K562 (cell line): ENCODE data around the gene KIF1A. TPM values are rescaled to one million over a fixed set of nuclear protein-coding genes. Genes with fewer than 3 reads are reported as not detected.

Source experiments
- ATAC-seq: fragments of 200-7000 bp; cut with Tn5 transposase; 3 replicates; pipeline ENCODE4 v1.9.1; 2020; ENCODE audit warnings: moderate library complexity
- BruUV-seq: library from RNA; stranded (reverse); fragments of 400-500 nt; replicated peaks from 2 replicates; lab custom pipeline; 2021; lab: Mats Ljungman, UMichigan
- CTCF ChIA-PET: fragments of 300-600 bp; formaldehyde crosslinking; extraction: SDS; loops from one replicate; lab custom pipeline; 2021; ENCODE audit warnings: low intra/inter-chr PET ratio; lab: Yijun Ruan, JAX
- POLR2A ChIA-PET: fragments of 300-600, 350-650 bp; sonication (Branson Sonifier 250); formaldehyde crosslinking; extraction: SDS; loops from one replicate; lab custom pipeline; 2021; ENCODE audit warnings: antibody characterized with exemption, inconsistent platforms; lab: Yijun Ruan, JAX
- DNase-seq, 4 experiments: peaks; one replicate each; pipeline versions ENCODE4 v3.0.0 to v3.0.0-alpha.2; 2011 to 2018; ENCODE audit warnings: low spot score in 3 of 4, mixed read lengths in 3 of 4; ENCODE audit errors: extremely low read depth in 1 of 4
- FAIRE-seq: peaks from 2 replicates; lab custom pipeline; 2011; peaks lifted over from hg19 to GRCh38; lab: Jason Lieb, UNC
- H2AFZ ChIP-seq: 2 replicates; pipeline ENCODE4 v1.6.0; 2011; ENCODE audit warnings: low read depth, low read length, control low read depth, inconsistent platforms
- H3K27ac ChIP-seq: fragments of 200-600 bp; 3 replicates; pipeline ENCODE4 v1.8.0; 2011; ENCODE audit warnings: low read depth, mild to moderate bottlenecking, control low read depth, inconsistent platforms, low read length, moderate library complexity, mixed read lengths; ENCODE audit errors: extremely low read depth
- H3K27me3 ChIP-seq, 2 experiments: fragments of 300-600 bp in 1 of 2; 2 replicates in 1 of 2; 3 replicates in 1 of 2; pipeline versions ENCODE4 v1.6.0 to v1.8.0; 2011; ENCODE audit warnings: inconsistent platforms in 2 of 2, low read length in 2 of 2, mild to moderate bottlenecking in 1 of 2, mixed read lengths in 1 of 2, moderate library complexity in 1 of 2; ENCODE audit not compliant: control insufficient read depth in 2 of 2, insufficient read depth in 2 of 2
- H3K36me3 ChIP-seq: fragments of 300-600 bp; 3 replicates; pipeline ENCODE4 v1.8.0; 2011; ENCODE audit warnings: mild to moderate bottlenecking, low read length, inconsistent platforms; ENCODE audit not compliant: control insufficient read depth, insufficient read depth
- H3K4me1 ChIP-seq, 2 experiments: fragments of 200-600 bp in 1 of 2; replicated peaks in 1 of 2; 2 replicates in 1 of 2; 3 replicates in 1 of 2; pipeline versions ENCODE4 v1.5.1 to v1.8.0; 2011; ENCODE audit warnings: inconsistent platforms in 2 of 2, low read length in 2 of 2, mild to moderate bottlenecking in 1 of 2, mixed read lengths in 1 of 2, moderate library complexity in 1 of 2; ENCODE audit not compliant: control insufficient read depth in 2 of 2, insufficient read depth in 2 of 2
- H3K4me2 ChIP-seq: 2 replicates; pipeline ENCODE4 v1.6.1; 2011; ENCODE audit warnings: low read length, control low read depth, inconsistent platforms, mixed read lengths; ENCODE audit not compliant: insufficient read depth
- H3K4me3 ChIP-seq: fragments of 200-600 bp; sonication (generic), shearing (Covaris generic); 2 replicates; pipeline ENCODE4 v1.5.1; 2016; ENCODE audit warnings: control low read depth, inconsistent platforms
- H3K79me2 ChIP-seq: fragments of 200-600 bp; 3 replicates; pipeline ENCODE4 v1.8.0; 2011; ENCODE audit warnings: low read length, inconsistent platforms; ENCODE audit not compliant: control insufficient read depth, insufficient read depth
- H3K9ac ChIP-seq, 2 experiments: 2 replicates each; pipeline versions ENCODE4 v1.6.0 to v1.6.1; 2011; ENCODE audit warnings: low read depth in 2 of 2, low read length in 2 of 2, control low read depth in 1 of 2, inconsistent platforms in 1 of 2, mild to moderate bottlenecking in 1 of 2, mixed read lengths in 1 of 2; ENCODE audit not compliant: insufficient read depth in 1 of 2
- H3K9me1 ChIP-seq: one replicate; pipeline ENCODE4 v1.6.0; 2011; ENCODE audit warnings: inconsistent platforms, mild to moderate bottlenecking, low read length, moderate library complexity; ENCODE audit not compliant: control insufficient read depth, insufficient read depth
- H3K9me3 ChIP-seq: replicated peaks from 2 replicates; pipeline ENCODE4 v1.5.1; 2011; ENCODE audit warnings: low read depth, low read length, inconsistent platforms; ENCODE audit not compliant: control insufficient read depth, insufficient read depth
- H4K20me1 ChIP-seq: replicated peaks from 2 replicates; pipeline ENCODE4 v1.6.1; 2011; ENCODE audit warnings: low read length, inconsistent platforms, mixed read lengths; ENCODE audit not compliant: control insufficient read depth, insufficient read depth
- ADNP ChIP-seq: fragments of 200-800 bp; sonication (Bioruptor generic); IDR thresholded peaks from 2 replicates; pipeline ENCODE4 v1.6.1; 2016; ENCODE audit warnings: missing genetic modification characterization, missing compliant biosample characterization
- CEBPB ChIP-seq: fragments of 450-650 bp; IDR thresholded peaks from 2 replicates; pipeline ENCODE4 v1.6.1; 2016; ENCODE audit warnings: missing genetic modification characterization, missing compliant biosample characterization
- JUNB ChIP-seq: fragments of 450-650 bp; formaldehyde crosslinking; conservative IDR thresholded peaks from 2 replicates; pipeline ENCODE4 v1.4.0; 2020; ENCODE audit warnings: mild to moderate bottlenecking
- SRSF1 ChIP-seq: fragments of 200-400 bp; formaldehyde crosslinking; IDR thresholded peaks from 2 replicates; pipeline ENCODE4 v1.6.1; 2017; ENCODE audit warnings: mild to moderate bottlenecking, low read depth, low read length, moderate library complexity
- WGBS: fragments of 100-300 bp; shearing (Covaris generic); methylation state at CpG from one replicate; pipeline ENCODE4 v1.1.6; 2016; ENCODE audit warnings: low coverage, mixed read lengths; ENCODE audit not compliant: insufficient coverage; ENCODE audit errors: missing lambda C conversion rate; 5-methylcytosine and 5-hydroxymethylcytosine counted together
- in situ Hi-C: fragments of 300-500 bp; cut with MboI; formaldehyde crosslinking; loops from 4 replicates; pipeline ENCODE4 v1.15.0; 2018; ENCODE audit warnings: inconsistent platforms, mixed read lengths
- intact Hi-C: fragments of 100-400 bp; cut with micrococcal nuclease; formaldehyde crosslinking; loops from 2 replicates; pipeline ENCODE4 v1.14.2; 2022
- polyA plus RNA-seq, 8 experiments: library from polyadenylated mRNA; depleted of rRNA in 4 of 8; stranded (reverse) in 5 of 8; unstranded in 3 of 8; fragments of >200 nt; fragmentation: Nextera tagmentation in 2 of 8; fragmentation: Illumina TruSeq in 1 of 8; extraction: Ambion mirVana in 2 of 8; extraction: Trizol in 1 of 8; gene quantifications; 2 replicates each; pipeline versions ENCODE4 v1.2.1 to v1.2.3, GENCODE V29; 2011 to 2014; ENCODE audit warnings: inconsistent platforms in 1 of 8, missing spikeins in 1 of 8
- total RNA-seq, 7 experiments: library from RNA; depleted of rRNA in 6 of 7; stranded (reverse); fragments of >200 nt in 6 of 7; fragmentation: Illumina TruSeq in 2 of 7; extraction: Trizol in 2 of 7; gene quantifications; 2 replicates each; pipeline versions ENCODE4 v1.2.1 to v1.2.3, GENCODE V29; 2011 to 2021; ENCODE audit warnings: low replicate concordance in 1 of 7
- TF ChIP-seq, protein P1 (sequence below), 2 experiments: fragments of 450-650 bp; conservative IDR thresholded peaks; 2 replicates each; pipeline ENCODE4 v1.6.1; 2017; ENCODE audit warnings: mild to moderate bottlenecking in 2 of 2, moderate library complexity in 2 of 2
- TF ChIP-seq, protein P2 (sequence below): fragments of 450-650 bp; formaldehyde crosslinking; IDR thresholded peaks from 2 replicates; pipeline ENCODE4 v1.4.0; 2022; ENCODE audit warnings: mild to moderate bottlenecking, moderate library complexity
- TF ChIP-seq, protein P3 (sequence below), 3 experiments: IDR thresholded peaks in 2 of 3; conservative IDR thresholded peaks in 1 of 3; 2 replicates each; pipeline ENCODE4 v1.5.1; 2011 to 2012; ENCODE audit warnings: low read length in 3 of 3, mild to moderate bottlenecking in 3 of 3, control low read depth in 2 of 3, improper control_type of control experiment in 1 of 3, inconsistent platforms in 1 of 3, low read depth in 1 of 3, mixed read lengths in 1 of 3, moderate library complexity in 1 of 3; ENCODE audit not compliant: insufficient read depth in 2 of 3

KIF1A gene
- total and polyA plus RNA-seq, 9 of the 15 experiments (the other 6 are each of a cell fraction or from before 2014, with no cell fraction given) = 0.07 to 1.4 (median 0.45) TPM; not detected in 2

DNA sequence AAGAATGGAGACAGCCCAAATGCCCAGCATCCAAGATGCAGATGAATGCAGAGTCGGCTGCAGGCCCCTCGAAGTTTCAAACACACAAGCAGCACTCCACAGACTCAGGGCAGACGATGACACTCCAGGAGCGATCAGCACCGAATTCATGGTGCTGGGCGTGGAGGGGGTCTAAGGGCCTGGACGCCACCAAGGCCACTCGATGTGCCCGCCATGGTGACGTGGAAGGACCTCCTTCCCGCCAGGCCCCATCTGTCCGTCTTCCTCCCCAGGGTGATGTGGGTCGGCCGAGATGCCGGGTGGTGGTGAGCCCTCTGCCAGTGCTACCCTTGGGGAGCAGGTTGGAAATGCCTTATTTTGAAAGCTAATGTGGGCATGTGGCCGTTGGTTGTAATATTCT, 9.4 kb downstream of the KIF1A start:
- ChIA-PET POLR2A (no interaction called here), CTCF (no interaction called here)
- WGBS = 0% methylated on average over 13 of the region's 16 CpGs
- H3K4me3 ChIP-seq = no peak overlapping the region
- ATAC-seq (no peak), FAIRE-seq (no peak), DNase-seq (no peak)
- no TSS peak for BruUV-seq
- no peak overlapping the region for H3K4me2 ChIP-seq
- H3K36me3 ChIP-seq = no peaks in the 10 kb centered on the region
- H3K27me3 ChIP-seq = peaks cover 0 to 5% of the 10 kb centered on the region in 2 experiments; a peak in 3 of 5 replicates
- H4K20me1 ChIP-seq = no peaks in the 10 kb centered on the region
- no peak overlapping the region for H3K27ac ChIP-seq
- no peaks in the 10 kb centered on the region for H3K4me1 ChIP-seq
- H3K79me2 ChIP-seq = no peaks in the 10 kb centered on the region
- in situ Hi-C loops = no loop called here
- no peaks in the 10 kb centered on the region for H3K9me1 ChIP-seq
- TF ChIP-seq, protein P1, sequence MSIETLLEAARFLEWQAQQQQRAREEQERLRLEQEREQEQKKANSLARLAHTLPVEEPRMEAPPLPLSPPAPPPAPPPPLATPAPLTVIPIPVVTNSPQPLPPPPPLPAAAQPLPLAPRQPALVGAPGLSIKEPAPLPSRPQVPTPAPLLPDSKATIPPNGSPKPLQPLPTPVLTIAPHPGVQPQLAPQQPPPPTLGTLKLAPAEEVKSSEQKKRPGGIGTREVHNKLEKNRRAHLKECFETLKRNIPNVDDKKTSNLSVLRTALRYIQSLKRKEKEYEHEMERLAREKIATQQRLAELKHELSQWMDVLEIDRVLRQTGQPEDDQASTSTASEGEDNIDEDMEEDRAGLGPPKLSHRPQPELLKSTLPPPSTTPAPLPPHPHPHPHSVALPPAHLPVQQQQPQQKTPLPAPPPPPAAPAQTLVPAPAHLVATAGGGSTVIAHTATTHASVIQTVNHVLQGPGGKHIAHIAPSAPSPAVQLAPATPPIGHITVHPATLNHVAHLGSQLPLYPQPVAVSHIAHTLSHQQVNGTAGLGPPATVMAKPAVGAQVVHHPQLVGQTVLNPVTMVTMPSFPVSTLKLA (conservative IDR thresholded peaks at IDR 0.05) = no peak
- TF ChIP-seq, protein P2, sequence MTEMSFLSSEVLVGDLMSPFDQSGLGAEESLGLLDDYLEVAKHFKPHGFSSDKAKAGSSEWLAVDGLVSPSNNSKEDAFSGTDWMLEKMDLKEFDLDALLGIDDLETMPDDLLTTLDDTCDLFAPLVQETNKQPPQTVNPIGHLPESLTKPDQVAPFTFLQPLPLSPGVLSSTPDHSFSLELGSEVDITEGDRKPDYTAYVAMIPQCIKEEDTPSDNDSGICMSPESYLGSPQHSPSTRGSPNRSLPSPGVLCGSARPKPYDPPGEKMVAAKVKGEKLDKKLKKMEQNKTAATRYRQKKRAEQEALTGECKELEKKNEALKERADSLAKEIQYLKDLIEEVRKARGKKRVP (CRISPR knock-in tag) = no peak
- TF ChIP-seq, all 486 proteins: peak for 0
- no peak overlapping the region for H3K9ac ChIP-seq
- intact Hi-C loops = no loop called here
- H2AFZ ChIP-seq = no peak overlapping the region
- H3K9me3 ChIP-seq = no peaks in the 10 kb centered on the region

DNA sequence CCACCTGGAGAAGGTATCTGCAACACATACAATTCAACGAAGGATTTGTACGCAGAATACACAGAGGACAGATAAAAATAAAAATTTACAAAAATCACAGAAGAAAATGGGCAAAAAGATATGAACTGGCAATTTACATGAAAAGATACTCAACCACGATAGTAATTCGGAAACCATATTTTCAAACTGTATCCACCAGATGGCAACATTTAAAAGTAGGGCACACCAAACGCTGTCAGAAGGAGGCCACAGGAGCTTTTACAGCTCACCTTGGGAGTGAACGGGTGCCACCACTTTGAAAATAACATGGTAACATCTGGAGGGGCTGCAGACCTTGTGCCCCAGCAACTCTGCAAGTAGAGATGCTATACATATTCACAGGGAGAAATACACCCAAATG, 9.8 kb downstream of the KIF1A start:
- CTCF ChIA-PET = no interaction called here
- Histone ChIP-seq H4K20me1 (no peaks in the 10 kb centered on the region), H3K4me3 (no peak overlapping the region), H2AFZ (no peak overlapping the region), H3K9ac (no peak overlapping the region), H3K27me3 (peaks cover 0 to 5% of the 10 kb centered on the region in 2 experiments; a peak in 3 of 5 replicates), H3K79me2 (no peaks in the 10 kb centered on the region), H3K27ac (no peak overlapping the region), H3K4me2 (no peak overlapping the region), H3K9me3 (no peaks in the 10 kb centered on the region), H3K4me1 (no peaks in the 10 kb centered on the region), H3K9me1 (no peaks in the 10 kb centered on the region), H3K36me3 (no peaks in the 10 kb centered on the region)
- in situ Hi-C loops (no loop called here), intact Hi-C loops (no loop called here)
- TF ChIP-seq ADNP (tag) = no peak
- TF ChIP-seq SRSF1 = no peak
- TF ChIP-seq, protein P3, sequence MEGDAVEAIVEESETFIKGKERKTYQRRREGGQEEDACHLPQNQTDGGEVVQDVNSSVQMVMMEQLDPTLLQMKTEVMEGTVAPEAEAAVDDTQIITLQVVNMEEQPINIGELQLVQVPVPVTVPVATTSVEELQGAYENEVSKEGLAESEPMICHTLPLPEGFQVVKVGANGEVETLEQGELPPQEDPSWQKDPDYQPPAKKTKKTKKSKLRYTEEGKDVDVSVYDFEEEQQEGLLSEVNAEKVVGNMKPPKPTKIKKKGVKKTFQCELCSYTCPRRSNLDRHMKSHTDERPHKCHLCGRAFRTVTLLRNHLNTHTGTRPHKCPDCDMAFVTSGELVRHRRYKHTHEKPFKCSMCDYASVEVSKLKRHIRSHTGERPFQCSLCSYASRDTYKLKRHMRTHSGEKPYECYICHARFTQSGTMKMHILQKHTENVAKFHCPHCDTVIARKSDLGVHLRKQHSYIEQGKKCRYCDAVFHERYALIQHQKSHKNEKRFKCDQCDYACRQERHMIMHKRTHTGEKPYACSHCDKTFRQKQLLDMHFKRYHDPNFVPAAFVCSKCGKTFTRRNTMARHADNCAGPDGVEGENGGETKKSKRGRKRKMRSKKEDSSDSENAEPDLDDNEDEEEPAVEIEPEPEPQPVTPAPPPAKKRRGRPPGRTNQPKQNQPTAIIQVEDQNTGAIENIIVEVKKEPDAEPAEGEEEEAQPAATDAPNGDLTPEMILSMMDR (IDR thresholded peaks at IDR 0.05 in 2 of 3, conservative IDR thresholded peaks at IDR 0.05 in 1 of 3; ENCODE audit: insufficient read depth in 2 of 3, low read depth in 1 of 3, low read length in 3 of 3) = peak in 1 of 3 experiments; percentile 25; a peak in 1 of 6 replicates
- no peak for TF ChIP-seq CEBPB (tag)
- no peak for TF ChIP-seq JUNB (CRISPR knock-in tag)
- ATAC-seq (no peak), DNase-seq (no peak), FAIRE-seq (no peak)
- 2% methylated on average over 6 of the region's 6 CpGs for WGBS
- POLR2A ChIA-PET = no interaction called here
- no TSS peak for BruUV-seq
